Measurements from ENCODE around the gene HNRNPA0. TPM values are rescaled to one million over a fixed set of nuclear protein-coding genes. Genes with fewer than 3 reads are reported as not detected.

Gene HNRNPA0
- polyA plus RNA-seq, 3 donors: 8.3 to 15.5 (median 10.8) TPM

DNA sequence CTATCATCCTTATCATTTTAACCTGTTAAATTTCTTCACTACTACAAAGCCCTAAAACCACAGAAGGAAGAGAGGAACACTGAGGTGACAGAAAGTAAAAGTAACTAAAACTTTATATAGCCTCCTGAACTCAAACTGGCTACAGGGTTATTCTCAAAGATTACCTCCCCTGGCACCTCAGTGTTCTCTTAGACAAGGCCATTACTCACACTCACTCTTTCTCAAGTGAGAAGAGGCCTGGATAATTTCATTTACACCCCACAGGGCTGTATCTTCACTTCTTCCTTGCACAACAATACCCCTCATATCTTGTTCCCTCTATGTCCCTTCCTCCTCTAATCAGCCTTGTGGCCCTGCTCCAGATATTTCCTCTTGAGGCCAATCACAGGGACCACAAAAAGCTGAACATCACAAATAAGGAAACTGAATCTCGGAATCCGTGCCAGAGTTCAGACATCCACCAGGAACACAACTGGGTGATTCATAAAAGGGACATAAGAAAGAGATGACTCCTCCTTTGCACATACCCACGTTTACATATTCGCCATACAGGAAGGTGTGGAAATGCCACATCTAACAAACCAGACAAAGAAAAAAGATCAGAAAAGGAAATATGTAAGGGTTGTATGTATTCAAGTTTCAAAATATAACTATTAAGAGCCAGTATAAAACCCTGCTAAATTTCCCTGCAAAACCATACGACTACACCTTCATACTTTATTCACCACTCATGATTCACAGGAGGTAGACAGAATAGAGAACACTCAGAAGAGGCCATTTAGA is 16.6 kb downstream of the HNRNPA0 start:
- peaks cover 0 to 10% (median 4%) of the 10 kb centered on the region in 3 donors for H3K27me3 Mint-ChIP-seq (ENCODE audit: low read depth in 3 of 3)
- no peaks in the 10 kb centered on the region for H3K9me3 ChIP-seq (replicated peaks in 1 of 2; ENCODE audit: control insufficient read depth in 1 of 2, insufficient read depth in 1 of 2, low read length in 2 of 2)
- H4K20me1 ChIP-seq (ENCODE audit: insufficient read depth, low read length): no peaks in the 10 kb centered on the region
- H3K4me2 ChIP-seq (replicated peaks; ENCODE audit: extremely low read depth, low read length, poor library complexity, severe bottlenecking): no peak overlapping the region
- peaks cover 0 to 9% (median 2%) of the 10 kb centered on the region in 7 donors for H3K9me3 Mint-ChIP-seq
- H3K4me1 Mint-ChIP-seq: peaks cover 3% of the 10 kb centered on the region
- peak overlapping the region in 2 of 7 donors; percentile 20 to 41 for H3K27ac Mint-ChIP-seq
- H3K36me3 Mint-ChIP-seq: no peaks in the 10 kb centered on the region
- H2AFZ ChIP-seq (ENCODE audit: insufficient read depth, low read depth, low read length, poor library complexity, severe bottlenecking): no peak overlapping the region
- peaks cover 0 to 2% of the 10 kb centered on the region in 2 donors for H3K27me3 ChIP-seq (ENCODE audit: control insufficient read depth in 2 of 2, insufficient read depth in 2 of 2, low read length in 2 of 2)
- no peaks in the 10 kb centered on the region for H3K36me3 ChIP-seq (replicated peaks in 1 of 2; ENCODE audit: control insufficient read depth in 1 of 2, insufficient read depth in 2 of 2, low read length in 2 of 2)
- peaks cover 16 to 25% of the 10 kb centered on the region in 2 donors for H3K4me1 ChIP-seq (ENCODE audit: control insufficient read depth in 1 of 2, insufficient read depth in 2 of 2, low read length in 2 of 2)
- H3K9ac ChIP-seq (ENCODE audit: insufficient read depth, low read length, poor library complexity, severe bottlenecking): no peak overlapping the region
- no peak overlapping the region for H3K4me3 ChIP-seq (replicated peaks in 1 of 3; ENCODE audit: low read depth in 2 of 3, low read length in 3 of 3)
- WGBS (ENCODE audit: insufficient coverage): no CpG with 5 or more reads among the region's 5 CpGs
- H3K27ac ChIP-seq (ENCODE audit: low read depth in 1 of 2, low read length in 2 of 2): no peak overlapping the region
- DNase-seq: peak; percentile 49 to 80 (median 69)
- intact Hi-C loops (cut with micrococcal nuclease): no loop called here
- no peak overlapping the region for H3K4me3 Mint-ChIP-seq
- no peak for TF ChIP-seq CTCF (IDR thresholded peaks at IDR 0.05)
- H3K79me2 ChIP-seq (ENCODE audit: insufficient read depth, low read length): no peaks in the 10 kb centered on the region

DNA sequence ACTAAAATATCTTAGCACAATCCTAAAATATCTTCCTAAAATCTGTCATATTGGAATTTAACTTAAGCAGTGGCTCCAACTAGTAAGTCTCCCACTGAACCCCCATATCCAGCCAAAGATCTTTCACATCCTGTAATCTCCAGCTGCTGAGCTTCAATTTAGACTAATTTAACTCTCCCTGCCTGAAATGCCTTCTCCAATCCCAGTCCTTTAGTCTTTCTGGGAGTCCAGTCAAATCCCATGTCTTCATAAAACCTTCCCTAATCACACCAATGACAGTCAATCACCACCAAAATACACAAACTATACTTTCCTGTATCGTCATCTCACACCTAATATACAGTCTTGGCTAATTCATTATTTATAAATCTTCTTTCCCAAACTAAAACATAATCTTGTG is 17.7 kb downstream of the HNRNPA0 start:
- Histone ChIP-seq H3K4me1 (ENCODE audit: control insufficient read depth in 1 of 2, insufficient read depth in 2 of 2, low read length in 2 of 2) (peaks cover 16 to 25% of the 10 kb centered on the region in 2 donors), H3K36me3 (replicated peaks in 1 of 2; ENCODE audit: control insufficient read depth in 1 of 2, insufficient read depth in 2 of 2, low read length in 2 of 2) (no peaks in the 10 kb centered on the region), H3K27me3 (ENCODE audit: control insufficient read depth in 2 of 2, insufficient read depth in 2 of 2, low read length in 2 of 2) (peaks cover 0 to 2% of the 10 kb centered on the region in 2 donors), H4K20me1 (ENCODE audit: insufficient read depth, low read length) (no peaks in the 10 kb centered on the region), H3K9ac (ENCODE audit: insufficient read depth, low read length, poor library complexity, severe bottlenecking) (no peak overlapping the region), H3K4me3 (replicated peaks in 1 of 3; ENCODE audit: low read depth in 2 of 3, low read length in 3 of 3) (no peak overlapping the region), H2AFZ (ENCODE audit: insufficient read depth, low read depth, low read length, poor library complexity, severe bottlenecking) (no peak overlapping the region), H3K4me2 (replicated peaks; ENCODE audit: extremely low read depth, low read length, poor library complexity, severe bottlenecking) (no peak overlapping the region), H3K9me3 (replicated peaks in 1 of 2; ENCODE audit: control insufficient read depth in 1 of 2, insufficient read depth in 1 of 2, low read length in 2 of 2) (no peaks in the 10 kb centered on the region), H3K27ac (ENCODE audit: low read depth in 1 of 2, low read length in 2 of 2) (no peak overlapping the region), H3K79me2 (ENCODE audit: insufficient read depth, low read length) (no peaks in the 10 kb centered on the region)
- no peak for DNase-seq
- Mint-ChIP-seq H3K27ac (no peak overlapping the region), H3K36me3 (no peaks in the 10 kb centered on the region), H3K9me3 (peaks cover 0 to 9% (median 2%) of the 10 kb centered on the region in 7 donors), H3K4me3 (no peak overlapping the region), H3K27me3 (ENCODE audit: low read depth in 3 of 3) (peaks cover 0 to 10% (median 4%) of the 10 kb centered on the region in 3 donors), H3K4me1 (peaks cover 3% of the 10 kb centered on the region)
- intact Hi-C loops (cut with micrococcal nuclease): no loop called here
- TF ChIP-seq CTCF (IDR thresholded peaks at IDR 0.05): no peak
- no CpG with 5 or more reads among the region's 1 CpG for WGBS (ENCODE audit: insufficient coverage)

All from CD14-positive monocyte (primary cell).